Left ventricle myocardium superior (tissue), 1 donor: ENCODE data around the gene LARGE1. TPM values are rescaled to one million over a fixed set of nuclear protein-coding genes. Genes with fewer than 3 reads are reported as not detected.
"Not testable (repeated sequence)": the region's sequence is repeated elsewhere in the genome, so short reads cannot be mapped to it uniquely, and the experiment has no call there.

Experiments
- ATAC-seq: fragments of 200-7000 bp; cut with Tn5 transposase; one replicate; pipeline ENCODE4 v1.9.1; 2020; ENCODE audit warnings: mild to moderate bottlenecking, moderate library complexity
- DNase-seq: peaks from one replicate; pipeline ENCODE4 v3.0.0-alpha.2; 2020
- intact Hi-C: fragments of 100-400 bp; cut with micrococcal nuclease; formaldehyde crosslinking; loops from one replicate; pipeline ENCODE4 v1.11.0; 2022
- total RNA-seq: library from RNA; stranded (reverse); fragmentation: NEBNext Ultra II Directional; extraction: Animal tissue kit (Norgen Biotek cat#: 25700); gene quantifications from one replicate; pipeline ENCODE4 v1.2.1, GENCODE V29; 2021
- donor health status: DM: no; HTN: yes; CAD: no; lungs with severe emphysema.

The LARGE1 gene
- total RNA-seq, 1 donor from 2014 or later = 147 TPM

GRCh38 chr22:33597274-33597985 lies 322.8 kb downstream of the LARGE1 start:
- DNase-seq = peak; percentile 42
- intact Hi-C loops = no loop called here
- peak; percentile 70 for ATAC-seq

GRCh38 chr22:33593818-33594217 lies 326.5 kb downstream of the LARGE1 start:
- intact Hi-C loops = no loop called here
- no peak for ATAC-seq
- DNase-seq = no peak

- intact Hi-C loops = no loop called here
- ATAC-seq (no peak), DNase-seq (no peak)
Observed at GRCh38 chr22:33591946-33592345, 328.3 kb downstream of the LARGE1 start.

- DNase-seq (no peak), ATAC-seq (no peak)
- intact Hi-C loops = no loop called here
Observed at GRCh38 chr22:33589297-33589696, 331.0 kb downstream of the LARGE1 start.

GRCh38 chr22:33588860-33589259 lies 331.4 kb downstream of the LARGE1 start:
- ATAC-seq (no peak), DNase-seq (no peak)
- intact Hi-C loops = no loop called here

- intact Hi-C loops = loop anchor here (5.0 kb wide), 1 partner anchor 282 kb away; no protein-coding TSS in a partner anchor
Observed at GRCh38 chr22:33584152-33584551, 336.1 kb downstream of the LARGE1 start.

GRCh38 chr22:33582822-33583400 lies 337.4 kb downstream of the LARGE1 start:
- intact Hi-C loops = loop anchor here (5.0 kb wide), 1 partner anchor 281 kb away; no protein-coding TSS in a partner anchor
- no peak for ATAC-seq

More at GRCh38 chr22:33584152-33584551, 336.1 kb downstream of the LARGE1 start:
- DNase-seq = no peak
- no peak for ATAC-seq

GRCh38 chr22:33580310-33580709 lies 340.0 kb downstream of the LARGE1 start:
- ATAC-seq = no peak
- intact Hi-C loops = loop anchor here (5.0 kb wide), 1 partner anchor 278 kb away; no protein-coding TSS in a partner anchor
- no peak for DNase-seq

More at GRCh38 chr22:33582822-33583400, 337.4 kb downstream of the LARGE1 start:
- DNase-seq = no peak

GRCh38 chr22:33579448-33580093 lies 340.7 kb downstream of the LARGE1 start:
- intact Hi-C loops = loop anchor here (5.0 kb wide), 1 partner anchor 277 kb away; no protein-coding TSS in a partner anchor
- peak; percentile 91 for ATAC-seq
- peak; percentile 69 for DNase-seq

GRCh38 chr22:33578752-33579151 lies 341.5 kb downstream of the LARGE1 start:
- peak; percentile 25 for ATAC-seq
- no peak for DNase-seq
- intact Hi-C loops = no loop called here

- ATAC-seq (no peak), DNase-seq (no peak)
- intact Hi-C loops = no loop called here
Observed at GRCh38 chr22:33577862-33578411, 342.3 kb downstream of the LARGE1 start.

GRCh38 chr22:33576205-33576604 lies 344.1 kb downstream of the LARGE1 start:
- intact Hi-C loops = no loop called here
- ATAC-seq (no peak), DNase-seq (no peak)

GRCh38 chr22:33575771-33576170 lies 344.5 kb downstream of the LARGE1 start:
- no peak for ATAC-seq
- no peak for DNase-seq
- intact Hi-C loops = no loop called here

- intact Hi-C loops = no loop called here
- DNase-seq = no peak
Observed at GRCh38 chr22:33575041-33575440, 345.2 kb downstream of the LARGE1 start.

GRCh38 chr22:33573479-33573878 lies 346.8 kb downstream of the LARGE1 start:
- ATAC-seq (no peak), DNase-seq (no peak)
- intact Hi-C loops = no loop called here

More at GRCh38 chr22:33575041-33575440, 345.2 kb downstream of the LARGE1 start:
- ATAC-seq = no peak

GRCh38 chr22:33572086-33572485 lies 348.2 kb downstream of the LARGE1 start:
- intact Hi-C loops = no loop called here
- DNase-seq (no peak), ATAC-seq (no peak)

GRCh38 chr22:33570110-33570509 lies 350.2 kb downstream of the LARGE1 start:
- no peak for ATAC-seq
- DNase-seq = no peak
- intact Hi-C loops = no loop called here

- DNase-seq (no peak), ATAC-seq (no peak)
- intact Hi-C loops = no loop called here
Observed at GRCh38 chr22:33569559-33569958, 350.7 kb downstream of the LARGE1 start.

- intact Hi-C loops = no loop called here
- ATAC-seq (peak; percentile 43), DNase-seq (no peak)
Observed at GRCh38 chr22:33569018-33569417, 351.3 kb downstream of the LARGE1 start.

- intact Hi-C loops, ATAC-seq, DNase-seq: not testable (repeated sequence)
Observed at GRCh38 chr22:33566495-33566894, 353.8 kb downstream of the LARGE1 start.
